Ishikawa (cell line): ENCODE data around the gene HDDC2.
A peak's percentile ranks its signal among the peaks of the same experiment; 100 is the strongest.

Experiments used
- CEBPB ChIP-seq: IDR thresholded peaks from 2 replicates; pipeline ENCODE4 v1.6.1; 2012
- CREB1 ChIP-seq: IDR thresholded peaks from 2 replicates; pipeline ENCODE4 v1.6.1; 2012; ENCODE audit warnings: low read depth
- EGR1 ChIP-seq: IDR thresholded peaks from 2 replicates; pipeline ENCODE4 v1.6.1; 2012
- EP300 ChIP-seq: IDR thresholded peaks from 2 replicates; pipeline ENCODE4 v1.6.1; 2012; ENCODE audit warnings: borderline replicate concordance
- FOXM1 ChIP-seq: IDR thresholded peaks from 2 replicates; pipeline ENCODE4 v1.6.1; 2012; ENCODE audit warnings: low read depth, borderline replicate concordance
- NFIC ChIP-seq: IDR thresholded peaks from 2 replicates; pipeline ENCODE4 v1.6.1; 2012
- RAD21 ChIP-seq: IDR thresholded peaks from 2 replicates; pipeline ENCODE4 v1.6.1; 2012; ENCODE audit warnings: low read depth
- TAF1 ChIP-seq: IDR thresholded peaks from 2 replicates; pipeline ENCODE4 v1.6.1; 2012; ENCODE audit warnings: low read depth, mild to moderate bottlenecking
- TCF12 ChIP-seq: IDR thresholded peaks from 2 replicates; pipeline ENCODE4 v1.6.1; 2012; ENCODE audit warnings: low read depth
- TEAD4 ChIP-seq: IDR thresholded peaks from 2 replicates; pipeline ENCODE4 v1.6.1; 2012
- YY1 ChIP-seq: IDR thresholded peaks from 2 replicates; pipeline ENCODE4 v1.6.1; 2012; ENCODE audit warnings: low read depth
- ZBTB7A ChIP-seq: IDR thresholded peaks from 2 replicates; pipeline ENCODE4 v1.6.1; 2012; ENCODE audit warnings: low read depth
- TF ChIP-seq, protein P1 (sequence below): IDR thresholded peaks from 2 replicates; pipeline ENCODE4 v1.6.1; 2012
- TF ChIP-seq, protein P2 (sequence below): IDR thresholded peaks from 2 replicates; pipeline ENCODE4 v1.6.1; 2012; ENCODE audit warnings: low read depth, mild to moderate bottlenecking
- TF ChIP-seq, protein P3 (sequence below): IDR thresholded peaks from 2 replicates; pipeline ENCODE4 v1.6.1; 2012

Gene HDDC2

DNA sequence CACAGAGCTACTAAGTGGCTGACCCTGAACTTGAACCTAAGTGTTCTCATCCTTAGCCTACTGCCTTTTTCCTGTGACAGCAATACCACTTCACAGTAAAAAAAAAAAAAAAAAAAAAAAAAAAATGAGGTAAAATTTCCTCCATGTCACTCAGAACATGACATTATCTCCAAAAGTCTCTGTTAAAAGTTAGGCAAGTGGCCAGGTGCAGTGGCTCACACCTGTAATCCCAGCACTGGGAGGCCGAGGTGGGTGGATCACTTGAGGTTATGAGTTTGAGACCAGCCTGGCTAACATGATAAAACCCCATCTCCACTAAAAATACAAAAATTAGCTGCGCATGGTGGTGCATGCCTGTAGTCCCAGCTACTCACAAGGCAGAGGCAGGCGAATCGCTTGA lies 11.2 kb upstream of the HDDC2 start:
- TF ChIP-seq TCF12 = no peak
- TF ChIP-seq YY1 = no peak
- TF ChIP-seq EP300 = no peak
- TF ChIP-seq NFIC = no peak
- TF ChIP-seq TEAD4 = no peak

DNA sequence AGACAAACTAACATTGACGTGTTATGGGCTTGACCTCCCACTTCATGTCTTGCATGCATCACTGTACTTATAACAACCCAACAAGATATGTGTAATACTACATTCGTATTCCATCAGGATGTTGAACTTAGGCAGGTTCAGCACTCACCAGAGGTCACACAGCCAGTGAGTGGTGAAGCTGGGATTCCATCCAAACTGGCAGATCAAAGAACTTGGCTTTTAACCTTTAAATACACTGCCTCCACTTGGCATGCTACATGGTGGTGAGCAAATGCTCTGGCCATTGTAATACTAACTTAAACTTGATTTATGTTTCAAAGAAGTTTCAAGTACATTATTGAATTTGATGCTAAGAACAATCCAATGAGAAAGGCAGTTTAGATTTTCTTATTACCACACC lies 10.7 kb upstream of the HDDC2 start:
- TF ChIP-seq CEBPB = no peak
- no peak for TF ChIP-seq NFIC
- no peak for TF ChIP-seq EP300
- TF ChIP-seq CREB1 = no peak

DNA sequence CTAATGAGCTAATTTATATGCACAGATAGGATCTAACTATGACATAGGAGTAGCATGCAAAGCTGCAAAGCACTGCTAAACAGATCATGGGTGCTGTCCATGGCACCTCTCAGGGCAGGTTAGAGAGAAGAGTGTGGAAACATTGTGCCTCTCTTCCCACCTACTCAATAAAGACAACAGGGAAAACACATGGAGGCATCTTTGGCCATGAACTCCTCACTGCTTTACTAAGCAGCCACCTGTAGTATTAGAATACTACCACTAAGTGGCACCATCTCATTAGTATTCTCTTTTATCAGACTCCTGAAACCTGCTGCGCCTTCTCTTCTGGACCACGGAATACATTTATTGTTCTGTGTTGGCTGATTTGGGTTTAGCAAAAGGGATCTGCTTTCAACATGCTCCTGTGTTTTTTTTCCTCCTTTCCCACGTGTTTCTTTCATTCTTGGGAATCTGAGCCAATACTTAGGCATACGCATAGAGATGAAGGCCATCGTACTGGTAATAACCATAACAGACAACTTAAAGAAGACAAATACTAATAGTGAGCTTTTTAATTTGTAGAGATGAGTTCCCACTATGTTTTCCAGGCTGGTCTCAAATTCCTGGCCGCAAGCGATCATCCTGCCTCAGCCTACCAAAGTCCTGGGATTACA lies 9.4 kb upstream of the HDDC2 start:
- TF ChIP-seq RAD21 (peak; percentile 88), CEBPB (no peak)

DNA sequence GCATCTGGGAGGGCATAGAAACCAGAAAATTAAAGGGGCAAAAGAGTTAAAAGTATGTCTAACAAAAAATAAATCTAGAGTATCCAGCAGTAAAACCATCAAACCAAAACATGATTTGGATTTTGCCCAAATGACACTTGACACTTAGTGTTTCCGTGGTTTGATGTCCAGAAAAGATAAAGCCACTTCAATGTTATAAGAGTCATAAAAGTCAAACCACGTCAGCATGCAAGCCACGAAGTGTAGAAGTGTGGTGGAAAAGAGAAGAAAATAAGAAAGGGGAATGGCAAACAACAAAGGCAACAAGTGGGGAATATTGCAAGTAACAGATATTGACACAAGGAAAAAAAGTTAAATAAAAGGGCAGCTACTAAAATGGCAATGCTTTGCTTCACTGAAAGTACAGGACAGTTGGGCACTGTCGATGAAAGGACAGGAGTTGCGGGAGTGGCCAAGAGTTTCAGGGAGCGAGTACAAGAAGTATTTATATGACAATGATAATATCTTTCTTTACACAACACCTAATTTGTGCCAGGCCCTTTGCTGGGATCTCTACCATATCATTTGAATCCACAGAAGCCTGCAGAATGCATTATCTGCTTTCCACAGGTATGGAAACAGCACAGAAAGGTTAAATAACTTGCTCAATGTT lies 6.3 kb upstream of the HDDC2 start:
- TF ChIP-seq TAF1 (no peak), NFIC (no peak), FOXM1 (no peak), TEAD4 (no peak), CREB1 (no peak), TCF12 (no peak), YY1 (no peak), EGR1 (no peak), ZBTB7A (no peak), CEBPB (no peak), RAD21 (no peak), EP300 (no peak)
- TF ChIP-seq, protein P1, sequence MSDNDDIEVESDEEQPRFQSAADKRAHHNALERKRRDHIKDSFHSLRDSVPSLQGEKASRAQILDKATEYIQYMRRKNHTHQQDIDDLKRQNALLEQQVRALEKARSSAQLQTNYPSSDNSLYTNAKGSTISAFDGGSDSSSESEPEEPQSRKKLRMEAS = no peak
- TF ChIP-seq, protein P2, sequence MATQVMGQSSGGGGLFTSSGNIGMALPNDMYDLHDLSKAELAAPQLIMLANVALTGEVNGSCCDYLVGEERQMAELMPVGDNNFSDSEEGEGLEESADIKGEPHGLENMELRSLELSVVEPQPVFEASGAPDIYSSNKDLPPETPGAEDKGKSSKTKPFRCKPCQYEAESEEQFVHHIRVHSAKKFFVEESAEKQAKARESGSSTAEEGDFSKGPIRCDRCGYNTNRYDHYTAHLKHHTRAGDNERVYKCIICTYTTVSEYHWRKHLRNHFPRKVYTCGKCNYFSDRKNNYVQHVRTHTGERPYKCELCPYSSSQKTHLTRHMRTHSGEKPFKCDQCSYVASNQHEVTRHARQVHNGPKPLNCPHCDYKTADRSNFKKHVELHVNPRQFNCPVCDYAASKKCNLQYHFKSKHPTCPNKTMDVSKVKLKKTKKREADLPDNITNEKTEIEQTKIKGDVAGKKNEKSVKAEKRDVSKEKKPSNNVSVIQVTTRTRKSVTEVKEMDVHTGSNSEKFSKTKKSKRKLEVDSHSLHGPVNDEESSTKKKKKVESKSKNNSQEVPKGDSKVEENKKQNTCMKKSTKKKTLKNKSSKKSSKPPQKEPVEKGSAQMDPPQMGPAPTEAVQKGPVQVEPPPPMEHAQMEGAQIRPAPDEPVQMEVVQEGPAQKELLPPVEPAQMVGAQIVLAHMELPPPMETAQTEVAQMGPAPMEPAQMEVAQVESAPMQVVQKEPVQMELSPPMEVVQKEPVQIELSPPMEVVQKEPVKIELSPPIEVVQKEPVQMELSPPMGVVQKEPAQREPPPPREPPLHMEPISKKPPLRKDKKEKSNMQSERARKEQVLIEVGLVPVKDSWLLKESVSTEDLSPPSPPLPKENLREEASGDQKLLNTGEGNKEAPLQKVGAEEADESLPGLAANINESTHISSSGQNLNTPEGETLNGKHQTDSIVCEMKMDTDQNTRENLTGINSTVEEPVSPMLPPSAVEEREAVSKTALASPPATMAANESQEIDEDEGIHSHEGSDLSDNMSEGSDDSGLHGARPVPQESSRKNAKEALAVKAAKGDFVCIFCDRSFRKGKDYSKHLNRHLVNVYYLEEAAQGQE = no peak
- TF ChIP-seq, protein P3, sequence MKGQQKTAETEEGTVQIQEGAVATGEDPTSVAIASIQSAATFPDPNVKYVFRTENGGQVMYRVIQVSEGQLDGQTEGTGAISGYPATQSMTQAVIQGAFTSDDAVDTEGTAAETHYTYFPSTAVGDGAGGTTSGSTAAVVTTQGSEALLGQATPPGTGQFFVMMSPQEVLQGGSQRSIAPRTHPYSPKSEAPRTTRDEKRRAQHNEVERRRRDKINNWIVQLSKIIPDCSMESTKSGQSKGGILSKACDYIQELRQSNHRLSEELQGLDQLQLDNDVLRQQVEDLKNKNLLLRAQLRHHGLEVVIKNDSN = no peak

DNA sequence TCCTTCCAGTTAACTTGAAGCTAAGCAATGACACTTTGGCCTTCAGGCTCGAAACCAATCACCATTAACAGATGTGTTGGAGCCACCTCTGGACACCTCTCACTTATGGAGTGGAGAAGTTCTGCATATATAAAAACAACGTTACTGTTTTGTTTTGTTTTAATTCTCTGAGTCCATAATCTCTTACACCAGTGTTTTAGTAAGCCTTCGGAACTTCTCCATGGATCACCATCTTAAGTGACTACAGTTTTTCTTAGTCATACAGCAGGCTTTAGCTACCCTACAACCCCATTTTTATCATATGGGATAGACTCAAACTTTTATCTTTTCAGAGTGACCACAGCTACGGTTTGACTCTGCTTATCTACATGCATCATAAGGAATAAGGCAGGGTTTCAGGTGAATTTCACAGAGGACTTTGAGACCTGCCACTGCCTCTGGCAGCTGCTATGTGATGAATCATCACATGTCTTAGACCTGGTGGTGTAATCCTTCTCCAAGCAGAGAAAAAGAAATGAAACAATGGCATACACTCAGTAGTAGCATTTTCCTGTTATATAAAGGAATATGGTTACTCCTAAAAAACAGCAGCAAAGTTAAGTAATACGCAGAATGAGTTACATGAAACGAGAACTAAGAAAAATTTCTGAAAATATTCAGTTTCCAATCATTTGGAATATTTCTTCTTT lies 5.5 kb upstream of the HDDC2 start:
- TF ChIP-seq, protein P2 = no peak
- TF ChIP-seq TCF12 = no peak
- TF ChIP-seq CREB1 = no peak
- TF ChIP-seq, protein P3 = no peak
- no peak for TF ChIP-seq EGR1
- TF ChIP-seq YY1 = no peak
- TF ChIP-seq TEAD4 = no peak
- TF ChIP-seq ZBTB7A = no peak
- no peak for TF ChIP-seq NFIC
- TF ChIP-seq EP300 = no peak
- TF ChIP-seq, protein P1 = no peak

DNA sequence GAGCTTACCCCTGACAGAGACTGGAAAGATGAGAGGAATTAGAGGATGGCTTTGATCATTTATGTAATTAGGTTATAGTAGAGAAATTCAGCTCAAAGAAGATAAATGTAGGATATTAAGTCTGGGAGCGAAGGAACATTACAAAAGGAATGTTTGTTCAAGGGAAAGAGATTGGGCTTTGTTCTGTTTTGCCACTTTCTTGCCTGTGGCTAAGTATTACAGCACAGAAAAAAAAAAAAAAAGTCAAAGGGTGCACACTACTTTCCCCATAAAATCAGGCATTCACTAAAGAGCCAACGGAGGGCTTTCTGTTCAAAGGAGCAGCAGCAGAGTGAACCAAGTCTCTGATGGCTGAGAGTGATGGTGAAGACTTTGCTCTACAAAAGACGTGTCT lies 5.0 kb upstream of the HDDC2 start:
- TF ChIP-seq RAD21 (no peak), NFIC (no peak), EGR1 (no peak), TEAD4 (no peak), TAF1 (no peak), CREB1 (no peak)
- TF ChIP-seq, protein P3 = no peak
- TF ChIP-seq, protein P1 = no peak
- TF ChIP-seq, protein P2 = no peak
